ENCODE data around the gene UIMC1.
A peak's percentile ranks its signal among the peaks of the same experiment; 100 is the strongest.
"Not testable (repeated sequence)": the region's sequence is repeated elsewhere in the genome, so short reads cannot be mapped to it uniquely, and the experiment has no call there.

The UIMC1 gene

DNA sequence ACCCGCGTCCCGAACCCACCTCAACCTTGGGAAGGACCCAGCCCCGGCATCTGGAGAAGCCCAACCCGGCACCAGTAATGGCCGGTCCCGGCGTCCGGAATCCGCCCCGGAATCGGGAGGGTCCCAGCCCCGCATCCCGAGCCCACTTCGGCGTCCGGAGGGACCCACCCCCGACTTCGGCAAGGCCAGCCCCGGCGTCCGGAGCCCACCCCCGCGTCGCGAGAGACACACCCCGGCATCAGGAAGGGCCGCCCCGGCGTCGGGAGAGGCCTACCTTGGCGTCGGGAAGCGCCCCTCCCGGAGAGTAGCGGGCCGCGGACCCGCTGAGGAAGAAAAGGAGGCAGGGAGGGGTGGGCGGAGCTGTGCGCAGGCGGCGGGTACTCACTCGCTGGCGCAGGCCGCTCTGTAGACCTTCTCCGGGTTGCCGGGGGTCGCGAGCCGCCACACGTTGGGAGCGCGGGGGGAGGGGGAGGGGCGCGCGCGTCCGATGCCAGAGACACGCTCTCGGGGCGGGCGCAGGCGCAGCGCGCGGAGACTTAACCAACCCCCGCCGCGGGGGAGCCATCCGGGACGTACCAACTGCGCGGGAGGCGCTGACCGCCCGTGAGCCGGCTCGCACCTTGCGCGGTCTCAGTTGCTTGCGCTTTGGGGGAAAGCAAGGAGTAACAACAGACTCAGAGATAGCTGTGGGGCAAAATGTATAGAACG is at the start of gene UIMC1:
Gene UIMC1 (minus strand): TSS at position 515 of the 708 bp plus-strand sequence. CDS start 24,164 bp downstream, outside the sequence.
- peak; percentile 87 to 89 for DNase-seq (ENCODE audit: low read depth in 2 of 2)

DNA sequence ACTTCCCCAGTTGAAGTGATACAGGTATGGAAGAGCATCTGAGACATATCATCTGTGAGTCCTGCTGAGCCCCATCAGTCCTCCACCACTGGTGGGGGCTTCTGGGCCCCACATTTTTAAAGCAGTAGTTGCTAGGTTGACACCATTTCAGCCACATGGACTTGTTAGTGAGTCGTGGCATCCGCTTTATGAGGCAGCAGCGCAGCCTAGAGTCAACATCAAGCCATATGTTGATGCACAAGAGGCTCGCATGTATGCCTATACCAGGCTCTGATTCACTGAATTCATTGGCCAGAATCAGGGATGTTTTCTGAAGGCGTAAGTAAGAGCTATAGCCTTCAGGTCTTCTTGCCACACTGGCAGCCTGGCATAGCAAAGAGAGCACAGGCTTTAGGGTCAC is 42.7 kb upstream of the UIMC1 start:
- DNase-seq (ENCODE audit: low read depth in 2 of 2): no peak

DNA sequence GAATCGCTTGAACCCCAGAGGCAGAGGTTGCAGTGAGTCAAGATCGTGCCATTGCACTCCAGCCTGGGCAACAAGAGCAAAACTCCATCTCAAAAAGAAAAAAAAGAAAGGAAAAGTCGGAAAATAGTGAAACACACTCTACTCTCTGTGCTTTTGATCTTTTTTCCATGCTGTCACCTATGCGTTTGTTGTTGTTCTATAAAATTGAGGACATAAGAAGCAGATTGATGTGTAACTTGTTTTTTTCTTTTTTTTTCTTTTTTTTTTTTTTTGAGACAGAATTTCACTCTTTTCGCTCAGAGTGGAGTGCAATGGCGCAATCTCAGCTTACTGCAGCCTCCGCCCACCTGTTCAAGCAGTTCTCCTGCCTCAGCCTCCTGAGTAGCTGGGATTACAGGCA is 42.0 kb upstream of the UIMC1 start:
- DNase-seq (ENCODE audit: low read depth in 2 of 2): not testable (repeated sequence)

DNA sequence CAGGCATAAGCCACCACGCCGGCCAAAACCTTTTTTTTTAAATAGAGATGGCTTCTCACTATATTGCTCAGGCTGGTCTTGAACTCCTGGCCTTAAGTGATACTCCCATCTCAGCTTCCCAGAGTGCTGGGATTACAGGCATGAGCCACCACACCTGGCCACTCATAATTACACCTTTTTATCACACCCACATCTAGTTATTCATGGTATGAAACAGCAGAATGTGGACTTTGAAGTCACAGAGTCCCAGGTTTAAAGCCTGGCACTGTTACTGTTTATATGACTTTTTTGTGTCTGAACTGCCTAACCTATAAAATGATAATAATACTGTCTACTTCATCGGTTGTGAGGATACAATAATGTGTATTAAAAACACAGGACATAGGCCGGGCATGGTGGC is 39.1 kb upstream of the UIMC1 start:
- DNase-seq (ENCODE audit: low read depth in 2 of 2): no peak

DNA sequence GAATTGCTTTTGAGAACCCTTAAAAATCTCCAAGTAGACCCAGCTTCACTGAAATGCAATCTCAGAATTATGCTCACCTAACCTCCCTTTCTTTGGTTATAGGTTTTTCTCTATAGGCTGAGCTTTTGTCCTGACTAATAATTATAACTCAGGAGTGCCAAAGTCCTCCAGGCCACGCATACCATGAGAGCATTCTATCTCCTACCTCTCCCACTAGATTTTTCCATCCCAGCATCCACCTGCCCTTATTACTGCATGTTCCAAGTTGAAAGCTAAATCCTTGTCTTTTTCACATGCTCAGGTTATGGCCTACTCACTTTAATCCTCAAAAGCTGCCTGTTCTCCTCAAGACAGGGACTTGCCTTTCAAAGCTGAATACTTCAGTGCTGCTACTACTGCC is 38.1 kb upstream of the UIMC1 start:
- no peak for DNase-seq (ENCODE audit: low read depth in 2 of 2)

DNA sequence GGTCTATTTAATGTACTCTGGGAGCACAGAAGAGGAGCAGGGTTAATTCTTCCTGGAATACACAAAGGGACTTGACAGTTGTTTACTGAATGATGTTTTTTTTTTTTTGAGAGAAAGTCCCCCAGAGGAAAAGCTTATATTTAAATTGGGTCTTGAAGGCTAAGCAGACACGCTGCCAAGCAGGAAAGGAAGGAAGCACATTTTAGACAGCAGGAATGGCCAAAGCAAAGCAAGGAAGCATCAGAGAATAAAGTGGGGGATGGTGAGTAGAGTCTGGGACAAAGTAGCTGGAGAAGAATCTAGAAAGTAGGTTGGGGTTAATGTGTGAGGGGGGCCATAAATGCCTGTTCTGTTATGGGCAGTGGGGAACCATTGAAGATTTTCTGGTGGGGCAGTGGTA is 37.4 kb upstream of the UIMC1 start:
- no peak for DNase-seq (ENCODE audit: low read depth in 2 of 2)

DNA sequence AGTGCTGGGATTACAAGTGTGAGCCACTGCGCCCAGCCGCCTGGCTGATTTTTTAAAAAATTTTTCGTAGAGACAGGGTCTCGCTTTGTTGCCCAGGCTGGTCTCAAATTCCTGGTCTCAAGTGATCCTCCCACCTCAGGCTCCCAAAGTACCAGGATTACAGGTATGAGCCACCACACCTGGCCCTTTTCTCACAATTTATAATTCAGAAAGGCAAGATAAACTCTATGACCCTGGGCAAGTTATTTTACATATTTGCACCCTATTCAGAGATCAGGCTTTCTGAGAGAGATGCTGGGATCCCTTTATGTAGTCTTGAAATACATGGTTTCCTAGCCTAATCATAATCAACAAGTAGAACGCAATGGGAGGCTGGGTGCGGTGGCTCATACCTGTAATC is 36.5 kb upstream of the UIMC1 start:
- DNase-seq (ENCODE audit: low read depth in 2 of 2): no peak

DNA sequence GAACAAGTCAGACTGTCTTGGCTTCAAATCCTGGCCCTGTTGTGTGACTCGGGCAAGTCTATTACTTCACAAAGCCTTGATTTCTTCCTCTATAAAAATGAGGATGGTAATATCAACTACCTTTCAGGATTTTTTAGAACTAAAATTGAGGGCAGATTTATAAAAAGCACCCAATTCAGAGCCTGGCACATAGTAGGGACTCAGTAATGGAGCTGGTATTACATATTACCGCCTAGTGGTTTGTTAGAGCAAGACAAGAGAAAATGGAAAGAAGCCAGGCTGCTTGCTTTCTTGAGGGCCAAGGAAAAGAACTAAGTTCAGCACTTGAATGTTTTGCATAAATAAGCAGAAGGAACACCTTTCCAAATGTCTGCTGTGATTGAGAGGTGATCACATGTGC is 35.4 kb upstream of the UIMC1 start:
- DNase-seq (ENCODE audit: low read depth in 2 of 2): no peak

DNA sequence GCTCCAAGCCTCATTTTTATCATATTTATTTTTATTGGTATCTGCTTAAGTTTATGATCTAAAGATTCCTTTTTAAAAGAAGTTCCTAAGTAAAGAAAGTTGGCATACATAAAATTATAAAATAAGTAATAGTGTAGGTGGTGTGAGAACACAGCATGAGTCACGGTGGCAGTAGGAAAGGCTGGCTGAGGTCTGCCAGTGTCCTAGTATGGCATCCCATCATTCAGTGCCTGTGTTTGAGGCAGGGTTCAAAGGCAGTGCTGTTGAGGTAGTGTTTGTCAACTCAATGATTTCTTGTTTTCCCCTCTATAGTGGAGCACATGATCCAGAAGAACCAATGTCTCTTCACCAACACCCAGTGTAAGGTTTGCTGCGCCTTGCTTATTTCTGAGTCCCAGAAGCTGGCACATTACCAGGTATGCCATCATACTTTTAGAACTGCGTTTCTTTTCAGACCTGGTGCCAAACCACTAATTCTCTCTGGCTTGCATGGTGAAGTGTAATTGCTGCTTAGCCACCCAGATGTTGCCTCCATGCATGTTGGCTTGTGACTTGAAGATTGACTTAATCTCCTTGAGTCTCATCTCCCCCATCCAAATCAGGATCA is 34.3 kb upstream of the UIMC1 start:
- no peak for DNase-seq (ENCODE audit: low read depth in 2 of 2)

DNA sequence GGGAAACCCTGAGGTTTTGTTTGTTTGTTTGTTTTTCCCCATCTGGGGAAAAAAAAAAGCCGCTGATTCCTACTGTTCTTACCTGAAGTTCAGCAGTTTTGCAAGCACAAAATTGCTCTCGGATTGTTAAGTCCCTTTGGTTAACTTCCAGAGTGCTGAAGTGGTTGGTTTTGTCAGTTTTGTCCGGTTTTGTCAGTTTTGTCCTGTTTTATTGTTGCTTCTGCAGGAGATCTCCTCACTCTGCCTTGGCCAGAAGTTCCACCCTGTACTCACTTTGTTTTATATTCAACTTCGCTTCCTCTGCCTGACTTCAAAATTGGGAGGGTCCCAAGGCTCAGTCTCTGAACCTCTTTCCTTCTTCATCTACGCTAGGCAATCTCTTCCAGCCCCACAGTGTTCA is 30.3 kb upstream of the UIMC1 start:
- no peak for DNase-seq (ENCODE audit: low read depth in 2 of 2)

DNA sequence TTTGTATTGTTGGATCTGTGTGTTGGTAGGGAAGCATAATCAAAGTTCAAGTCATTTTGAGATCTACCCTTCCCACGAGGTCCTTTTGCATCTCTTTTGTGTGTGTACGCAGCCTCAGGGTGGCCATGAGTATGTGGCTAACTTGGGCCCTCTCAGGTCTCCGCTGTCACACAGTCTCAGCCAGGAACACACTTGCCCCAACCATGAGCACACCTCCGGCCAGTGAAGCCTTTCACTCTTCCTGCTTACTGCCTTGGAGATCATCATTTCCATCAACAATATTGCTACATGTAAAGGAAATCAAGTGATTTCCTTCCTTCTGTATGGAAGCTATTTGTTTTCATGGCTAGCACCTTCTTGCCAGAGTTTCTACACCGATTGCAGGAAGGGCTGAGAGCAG is 29.9 kb upstream of the UIMC1 start:
- DNase-seq (ENCODE audit: low read depth in 2 of 2): no peak

DNA sequence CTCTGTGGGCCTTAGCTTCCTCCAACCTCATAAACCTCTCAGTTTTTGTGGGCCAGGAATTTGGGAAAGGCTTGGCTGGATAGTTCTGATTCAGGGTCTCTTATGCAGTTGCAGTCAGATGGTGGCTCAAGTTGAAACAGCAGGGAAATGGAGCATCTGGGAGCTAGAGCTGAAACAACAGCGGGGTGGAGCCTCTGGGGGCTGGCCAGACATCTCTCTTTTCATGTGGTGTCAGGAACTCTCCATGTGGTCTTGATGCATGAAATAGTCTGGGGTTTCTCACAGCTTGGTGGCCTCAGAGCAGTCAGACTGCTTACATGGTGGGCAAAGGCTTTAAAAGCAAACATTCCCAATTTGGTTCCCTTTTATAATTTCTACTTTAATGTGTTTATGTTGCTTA is 29.4 kb upstream of the UIMC1 start:
- DNase-seq (ENCODE audit: low read depth in 2 of 2): no peak

DNA sequence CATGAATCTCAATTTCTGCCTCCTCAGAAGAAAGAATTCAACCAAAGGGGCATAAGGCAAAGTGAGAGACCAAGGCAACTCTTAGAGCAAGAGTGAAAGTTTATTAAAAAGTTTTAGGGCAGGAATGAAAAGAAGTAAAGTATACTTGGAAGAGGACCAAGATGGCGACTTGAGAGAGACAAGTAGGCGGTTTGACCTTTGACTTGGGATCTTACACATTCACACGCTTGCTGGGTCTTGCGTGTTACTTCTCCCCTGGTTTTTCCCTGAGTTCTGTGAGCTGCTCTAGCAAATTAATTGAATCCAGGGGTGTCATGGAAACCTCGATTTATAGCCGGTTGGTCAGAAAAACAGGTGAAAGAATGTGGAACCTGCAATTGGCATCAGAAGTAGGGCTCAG is 22.9 kb upstream of the UIMC1 start:
- DNase-seq (ENCODE audit: low read depth in 2 of 2): no peak

DNA sequence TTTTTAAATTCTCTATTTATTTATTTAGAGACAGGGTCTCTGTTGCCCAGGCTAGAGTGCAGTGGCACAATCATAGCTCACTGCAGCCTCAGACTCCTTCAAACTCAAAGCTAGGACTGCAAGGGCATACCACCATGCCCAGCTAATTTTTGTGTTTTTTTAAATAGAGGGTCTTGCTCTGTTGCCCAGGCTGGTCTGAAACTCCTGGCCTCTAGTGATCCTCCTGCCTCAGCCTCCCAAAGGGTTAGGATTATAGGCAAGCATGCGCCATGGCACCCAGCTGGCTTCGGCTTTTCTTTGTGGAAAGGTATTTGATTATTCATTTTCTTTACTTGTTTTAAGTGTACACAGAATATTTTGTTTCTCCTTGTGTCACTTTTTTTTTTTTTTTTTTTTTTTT is 21.1 kb upstream of the UIMC1 start:
- no peak for DNase-seq (ENCODE audit: low read depth in 2 of 2)

DNA sequence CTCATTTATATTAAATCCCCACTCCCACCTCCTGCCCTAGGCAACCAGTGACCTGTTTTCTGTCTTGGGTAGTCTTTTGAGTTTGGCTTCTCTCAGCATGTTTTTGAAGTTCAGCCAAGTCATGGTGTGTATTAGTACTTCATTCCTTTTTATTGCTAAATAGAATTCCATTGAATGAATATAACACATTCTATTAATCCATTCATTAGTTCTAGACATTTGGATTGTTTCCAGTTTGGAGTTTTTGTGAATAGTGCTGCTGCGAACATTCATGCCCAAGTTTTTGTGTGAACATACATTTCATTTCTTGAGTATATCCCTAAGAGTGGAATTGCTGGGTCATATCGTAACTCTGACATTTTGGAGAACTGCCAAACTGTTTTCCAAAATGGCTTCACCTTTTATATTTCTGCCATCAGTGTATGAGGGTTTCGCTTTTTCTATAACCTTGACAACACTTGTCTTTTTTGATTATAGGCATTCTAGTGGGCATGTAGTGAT is 18.6 kb upstream of the UIMC1 start:
- no peak for DNase-seq (ENCODE audit: low read depth in 2 of 2)

DNA sequence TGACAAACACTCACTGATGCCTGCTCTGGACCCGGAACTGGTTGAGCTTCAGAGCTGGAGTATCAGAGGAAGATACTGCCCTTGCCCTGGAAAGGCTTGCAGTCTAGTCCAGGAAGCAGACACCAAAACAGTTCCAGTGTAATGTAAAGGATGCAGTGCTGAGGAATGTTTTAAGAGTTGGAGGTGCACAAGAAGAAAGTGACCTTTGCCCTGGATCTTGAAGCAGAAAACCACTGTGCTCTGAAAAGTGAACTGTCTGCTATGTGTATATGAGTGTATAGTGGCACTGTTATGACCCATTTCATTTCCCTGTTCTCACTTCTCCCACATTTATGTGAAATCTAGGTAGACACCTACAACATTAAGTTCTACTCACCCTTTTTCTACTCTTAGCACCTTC is 18.0 kb upstream of the UIMC1 start:
- DNase-seq (ENCODE audit: low read depth in 2 of 2): no peak

DNA sequence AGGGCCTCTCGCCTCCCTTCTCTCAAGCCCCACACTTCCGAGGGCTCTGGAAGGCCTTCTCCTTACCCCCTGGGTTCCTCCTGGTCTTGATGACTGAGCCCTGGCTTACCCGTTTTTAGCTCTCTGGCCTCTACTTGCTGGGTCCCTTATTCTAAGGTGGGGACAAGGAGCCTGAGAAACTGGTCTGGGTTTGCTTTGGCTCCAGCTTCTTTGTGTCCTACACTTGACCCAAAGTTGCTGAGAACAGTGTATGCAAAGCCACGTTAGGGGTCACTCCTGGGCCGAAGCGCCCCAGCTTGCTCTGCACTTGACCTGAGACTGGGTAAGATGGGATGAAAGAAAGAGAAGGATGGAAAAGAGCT is 16.7 kb upstream of the UIMC1 start:
- no peak for DNase-seq (ENCODE audit: low read depth in 2 of 2)

DNA sequence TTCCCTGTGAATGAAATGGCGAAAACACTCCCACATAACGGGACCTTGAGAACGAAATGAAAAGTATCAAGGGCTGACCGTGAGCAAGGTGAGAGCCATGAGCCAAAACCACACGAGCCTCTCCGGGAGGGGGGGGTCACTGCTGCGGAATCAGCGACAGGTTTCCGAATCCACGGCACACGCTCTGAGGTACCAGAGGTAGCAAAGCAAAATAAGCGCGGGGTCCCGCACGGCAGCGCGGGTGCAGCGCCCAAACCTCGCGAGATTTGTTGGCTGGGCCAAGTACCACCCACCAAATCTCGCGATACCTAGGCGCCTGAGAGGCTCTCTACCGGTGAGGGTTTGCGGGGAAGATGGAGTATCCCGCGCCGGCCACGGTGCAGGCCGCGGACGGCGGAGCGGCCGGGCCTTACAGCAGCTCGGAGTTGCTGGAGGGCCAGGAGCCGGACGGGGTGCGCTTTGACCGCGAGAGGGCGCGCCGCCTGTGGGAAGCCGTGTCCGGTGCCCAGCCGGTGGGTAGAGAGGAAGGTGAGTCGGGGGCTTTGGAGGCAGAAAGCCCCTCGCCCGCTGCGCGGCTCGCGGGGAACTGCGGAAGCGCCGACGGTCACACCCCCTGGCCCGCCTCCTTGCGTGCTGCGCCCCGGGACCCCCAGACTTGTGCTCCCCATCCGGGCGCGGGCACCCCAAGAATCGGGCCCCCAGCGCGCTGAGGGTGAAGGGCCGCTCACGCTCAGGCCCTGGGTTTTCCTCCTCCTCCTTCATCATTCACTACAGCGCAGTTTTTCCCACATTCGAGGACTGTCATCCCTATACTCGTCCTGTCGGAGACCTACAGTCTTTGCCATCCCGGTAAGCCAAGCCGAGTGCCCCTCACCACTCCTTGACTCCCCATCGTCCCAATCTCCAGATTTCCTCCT is 16.1 kb upstream of the UIMC1 start, which contains the start of gene ZNF346:
Gene ZNF346 (plus strand): TSS at position 311 of the 917 bp plus-strand sequence. CDS start 43 bp downstream, at position 354.
- peak; percentile 83 to 87 for DNase-seq (ENCODE audit: low read depth in 2 of 2)

DNA sequence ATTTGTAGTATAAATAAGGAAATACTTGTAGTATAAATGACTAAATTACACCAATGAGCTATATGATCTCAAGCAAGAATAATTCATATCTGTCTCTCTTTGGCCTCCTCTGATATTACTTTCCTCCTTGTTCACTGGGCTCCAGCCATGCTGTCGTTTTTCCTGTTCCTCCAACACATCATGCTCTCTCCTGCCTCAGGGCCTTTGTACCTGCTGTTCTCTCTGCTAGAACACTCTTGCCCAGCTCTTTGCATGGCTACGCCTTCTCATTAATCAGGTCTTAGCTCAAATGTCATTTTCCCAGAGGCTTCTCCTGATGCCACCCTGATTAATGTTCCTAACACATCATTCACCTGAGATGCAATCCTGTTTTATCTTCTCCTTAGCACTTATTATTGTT is 13.5 kb upstream of the UIMC1 start:
- no peak for DNase-seq (ENCODE audit: low read depth in 2 of 2)

DNA sequence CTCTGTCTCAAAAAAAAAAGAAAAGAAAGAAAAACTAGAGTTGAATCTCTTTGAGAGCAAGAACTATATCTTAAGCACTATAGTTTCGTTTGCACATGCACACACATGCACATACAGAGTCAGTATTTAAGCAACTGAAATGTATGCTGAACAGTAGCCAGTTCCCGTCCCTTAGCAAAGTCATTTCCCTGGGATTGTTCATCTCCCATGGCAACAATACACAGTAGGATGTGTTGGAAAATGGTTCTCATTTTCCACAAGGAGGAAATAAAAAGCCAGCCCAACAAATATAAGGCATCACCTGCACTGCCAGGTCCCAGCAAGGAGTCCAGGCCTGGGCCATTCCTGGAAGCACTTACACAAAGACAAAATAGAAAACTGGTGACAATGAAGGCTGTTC is 11.8 kb upstream of the UIMC1 start:
- DNase-seq (ENCODE audit: low read depth in 2 of 2): no peak

DNA sequence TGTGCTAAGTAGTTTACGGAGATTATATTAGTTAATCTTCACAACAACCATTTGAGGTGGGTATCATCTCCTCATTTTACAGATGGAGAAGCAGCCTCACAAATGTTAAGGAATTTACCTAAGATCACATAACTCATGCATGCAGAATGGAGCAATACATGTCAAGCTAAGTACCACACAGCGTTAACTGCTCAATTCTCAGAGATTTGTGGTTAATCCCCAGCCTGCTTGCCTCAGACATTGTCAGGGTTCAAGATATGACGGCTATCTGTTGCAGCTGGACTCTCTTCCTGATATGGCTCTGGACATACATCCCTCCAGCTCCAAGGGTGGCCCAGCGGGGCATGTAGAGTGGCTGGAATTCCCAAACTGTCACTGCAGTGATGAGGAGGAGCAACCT is 8.6 kb upstream of the UIMC1 start:
- no peak for DNase-seq (ENCODE audit: low read depth in 2 of 2)

DNA sequence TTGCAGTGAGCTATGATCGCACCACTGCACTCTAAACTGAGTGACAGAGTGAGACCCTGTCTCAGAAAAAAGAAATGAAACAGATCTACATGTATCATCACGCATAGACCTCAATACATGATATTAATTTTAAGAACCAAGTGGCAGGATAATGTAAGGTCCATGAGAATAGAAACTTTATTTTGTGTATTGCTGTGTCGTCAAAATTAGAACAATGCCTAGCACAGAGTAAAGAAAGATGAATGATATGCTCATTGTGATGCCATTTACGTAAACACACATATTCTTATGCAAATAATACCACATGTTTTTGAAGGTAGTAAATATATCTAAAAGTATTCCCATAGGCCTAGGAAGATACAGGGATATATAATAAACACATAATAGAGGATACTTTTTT is 3.6 kb upstream of the UIMC1 start:
- no peak for DNase-seq (ENCODE audit: low read depth in 2 of 2)

DNA sequence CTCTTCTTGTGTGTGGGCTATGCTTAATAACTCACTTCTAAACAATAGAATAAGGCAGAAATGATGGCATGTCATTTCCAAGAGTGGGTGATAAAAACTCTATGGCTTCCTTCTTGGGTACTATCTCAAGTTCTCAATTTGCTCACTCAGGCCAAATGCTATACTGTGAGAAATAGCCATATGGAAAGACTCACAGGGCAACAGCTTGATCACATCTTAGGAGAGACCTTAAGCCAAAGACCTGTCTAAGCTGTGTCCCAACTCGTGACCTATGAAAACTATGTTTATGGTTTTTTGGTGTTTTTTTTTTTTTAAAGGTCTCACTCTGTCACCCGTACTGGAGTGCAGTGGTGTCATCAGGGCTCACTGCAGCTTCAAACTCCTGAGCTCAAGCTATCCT is 2.1 kb upstream of the UIMC1 start:
- DNase-seq (ENCODE audit: low read depth in 2 of 2): no peak
